ENCODE data around the gene PHKG2. TPM values are rescaled to one million over a fixed set of nuclear protein-coding genes. Genes with fewer than 3 reads are reported as not detected.

The PHKG2 gene
- total RNA-seq, 4 donors from 2014 or later = 17.8 to 27.5 (median 21.6) TPM

- TF ChIP-seq, protein P1, sequence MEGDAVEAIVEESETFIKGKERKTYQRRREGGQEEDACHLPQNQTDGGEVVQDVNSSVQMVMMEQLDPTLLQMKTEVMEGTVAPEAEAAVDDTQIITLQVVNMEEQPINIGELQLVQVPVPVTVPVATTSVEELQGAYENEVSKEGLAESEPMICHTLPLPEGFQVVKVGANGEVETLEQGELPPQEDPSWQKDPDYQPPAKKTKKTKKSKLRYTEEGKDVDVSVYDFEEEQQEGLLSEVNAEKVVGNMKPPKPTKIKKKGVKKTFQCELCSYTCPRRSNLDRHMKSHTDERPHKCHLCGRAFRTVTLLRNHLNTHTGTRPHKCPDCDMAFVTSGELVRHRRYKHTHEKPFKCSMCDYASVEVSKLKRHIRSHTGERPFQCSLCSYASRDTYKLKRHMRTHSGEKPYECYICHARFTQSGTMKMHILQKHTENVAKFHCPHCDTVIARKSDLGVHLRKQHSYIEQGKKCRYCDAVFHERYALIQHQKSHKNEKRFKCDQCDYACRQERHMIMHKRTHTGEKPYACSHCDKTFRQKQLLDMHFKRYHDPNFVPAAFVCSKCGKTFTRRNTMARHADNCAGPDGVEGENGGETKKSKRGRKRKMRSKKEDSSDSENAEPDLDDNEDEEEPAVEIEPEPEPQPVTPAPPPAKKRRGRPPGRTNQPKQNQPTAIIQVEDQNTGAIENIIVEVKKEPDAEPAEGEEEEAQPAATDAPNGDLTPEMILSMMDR (IDR thresholded peaks at IDR 0.05; ENCODE audit: low read depth) = no peak
These were observed 4.5 kb upstream of the PHKG2 start for GRCh38 chr16:30743716-30744115.

- TF ChIP-seq, protein P1 (IDR thresholded peaks at IDR 0.05; ENCODE audit: low read depth) = no peak
These were observed 4.0 kb upstream of the PHKG2 start for GRCh38 chr16:30744183-30744582.

DNA sequence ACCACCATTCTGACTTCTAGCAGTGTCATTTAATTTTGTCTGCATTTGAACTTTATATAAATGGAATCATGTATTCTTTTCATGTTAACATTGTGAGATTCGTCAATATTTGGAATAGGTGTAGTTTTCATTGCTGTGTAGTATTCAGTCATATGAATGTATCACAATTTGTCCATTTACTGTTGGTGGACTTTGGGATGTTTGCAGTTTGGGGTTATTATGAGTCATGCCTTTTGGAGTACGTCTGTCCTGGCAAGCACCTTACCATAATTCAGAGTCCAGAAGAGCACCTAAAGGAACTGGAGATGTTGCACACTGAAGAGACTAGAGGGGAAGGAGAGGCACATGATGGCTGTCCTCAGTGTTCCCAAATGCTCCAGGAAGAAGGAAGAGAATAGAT is 3.1 kb upstream of the PHKG2 start:
- TF ChIP-seq, protein P1 (IDR thresholded peaks at IDR 0.05; ENCODE audit: low read depth) = no peak

DNA sequence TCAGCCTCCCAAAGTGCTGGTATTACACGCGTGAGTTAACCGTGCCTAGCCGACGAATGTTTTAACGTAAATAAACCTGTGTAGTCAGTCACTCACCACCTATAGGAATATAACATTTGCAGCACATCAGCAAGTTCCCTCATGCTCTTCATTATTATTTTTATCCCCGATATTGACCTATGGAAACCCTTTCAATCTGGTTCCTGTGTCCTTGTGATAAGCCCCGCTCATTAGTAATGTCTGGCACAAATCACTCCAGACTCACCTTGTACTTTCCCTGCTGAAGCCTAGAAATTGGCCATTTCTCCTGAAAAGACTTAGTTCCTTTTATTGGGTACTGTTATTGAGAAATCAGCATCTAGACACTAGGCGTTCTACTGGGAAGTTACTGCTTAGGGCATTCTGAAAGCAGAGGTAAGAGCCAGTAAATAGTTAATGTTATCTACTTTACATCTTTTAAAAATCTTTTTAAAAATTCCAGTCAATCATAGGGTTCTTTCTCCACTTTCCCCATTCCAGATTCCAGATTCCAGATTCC is 1.5 kb upstream of the PHKG2 start:
- TF ChIP-seq, protein P1 (IDR thresholded peaks at IDR 0.05; ENCODE audit: low read depth) = no peak

GRCh38 chr16:30747331-30747730 is 894 bp upstream of the PHKG2 start:
- TF ChIP-seq, protein P1 (IDR thresholded peaks at IDR 0.05; ENCODE audit: low read depth) = no peak

DNA sequence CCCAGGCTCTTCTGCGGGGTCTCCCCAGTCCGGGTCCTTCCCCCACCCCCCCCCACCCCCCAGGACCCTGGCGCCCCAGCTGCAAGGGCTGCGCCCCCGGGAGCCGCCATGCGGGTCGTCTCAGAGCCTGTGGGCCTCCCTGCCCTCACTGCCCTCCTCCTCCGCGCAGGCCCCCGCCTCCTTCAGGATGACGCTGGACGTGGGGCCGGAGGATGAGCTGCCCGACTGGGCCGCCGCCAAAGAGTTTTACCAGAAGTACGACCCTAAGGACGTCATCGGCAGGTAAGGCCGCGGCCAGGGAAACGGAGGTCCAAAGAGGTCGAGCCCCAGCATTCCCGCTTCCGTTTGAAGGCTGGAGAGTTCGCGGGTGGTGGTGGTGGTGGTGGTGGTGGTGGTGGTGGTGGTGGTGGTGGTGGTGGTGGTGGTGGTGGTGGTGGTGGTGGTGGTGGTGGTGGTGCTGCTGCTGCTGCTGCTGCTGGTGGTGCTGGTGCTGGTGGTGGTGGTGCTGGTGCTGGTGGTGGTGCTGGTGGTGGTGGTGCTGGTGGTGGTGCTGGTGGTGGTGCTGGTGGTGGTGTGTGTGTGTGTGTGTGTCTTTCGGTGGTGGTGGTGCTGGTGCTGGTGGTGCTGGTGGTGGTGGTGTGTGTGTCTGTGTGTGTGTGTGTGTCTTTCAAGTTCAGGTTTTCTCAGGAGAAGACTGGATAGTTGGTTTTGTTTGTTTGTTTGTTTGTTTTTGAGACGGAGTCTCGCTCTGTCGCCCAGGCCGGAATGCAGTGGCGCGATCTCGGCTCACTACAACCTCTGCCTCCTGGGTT is 615 bp downstream of the PHKG2 start:
- TF ChIP-seq, protein P1 (IDR thresholded peaks at IDR 0.05; ENCODE audit: low read depth) = no peak

DNA sequence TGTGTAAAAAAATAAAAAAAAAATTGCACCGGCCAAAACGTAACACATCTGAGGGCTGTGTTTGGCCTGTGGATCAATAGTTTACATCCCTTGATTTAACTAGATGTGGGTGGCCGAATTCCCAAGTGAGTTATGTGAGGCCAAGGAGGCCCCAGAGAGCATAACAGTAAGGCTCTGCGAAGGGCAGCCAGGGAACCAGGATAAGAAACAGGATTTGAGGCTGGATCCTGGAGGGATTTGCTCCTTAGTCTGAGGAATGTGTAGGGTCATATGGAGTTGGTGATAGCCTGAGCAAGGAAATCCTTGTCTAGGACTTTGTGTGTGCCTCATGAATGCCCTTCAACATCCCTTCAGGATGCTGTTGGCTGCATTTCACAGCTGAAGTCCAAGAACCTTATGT is 2.0 kb downstream of the PHKG2 start:
- TF ChIP-seq, protein P1 (IDR thresholded peaks at IDR 0.05; ENCODE audit: low read depth) = no peak

Measured in subcutaneous adipose tissue (tissue), 4 donors.